HepG2 (cell line): ENCODE data around the gene TPD52L2. TPM values are rescaled to one million over a fixed set of nuclear protein-coding genes. Genes with fewer than 3 reads are reported as not detected.

Source experiments
- ARNTL ChIP-seq: sonication (generic); formaldehyde crosslinking; IDR thresholded peaks from 2 replicates; pipeline ENCODE4 v1.4.0; 2020; ENCODE audit warnings: mild to moderate bottlenecking, missing genetic modification reagents
- E2F2 ChIP-seq: sonication (generic); formaldehyde crosslinking; IDR thresholded peaks from 2 replicates; pipeline ENCODE4 v1.4.0; 2020; ENCODE audit warnings: missing genetic modification reagents, borderline replicate concordance
- FOXO4 ChIP-seq: sonication (generic); formaldehyde crosslinking; conservative IDR thresholded peaks from 2 replicates; pipeline ENCODE4 v1.8.1; 2023; ENCODE audit warnings: missing genetic modification reagents
- HDAC6 ChIP-seq: fragments of 200-600 bp; sonication (generic); IDR thresholded peaks from 2 replicates; pipeline ENCODE4 v1.7.0; 2017; ENCODE audit warnings: mild to moderate bottlenecking, antibody characterized with exemption, low read length, low read depth
- KLF11 ChIP-seq: IDR thresholded peaks from 2 replicates; pipeline ENCODE4 v1.6.1; 2016; ENCODE audit warnings: missing compliant biosample characterization
- MAFF ChIP-seq: IDR thresholded peaks from 2 replicates; pipeline ENCODE4 v1.6.1; 2011; ENCODE audit warnings: low read depth, low read length, improper control_type of control experiment
- MNT ChIP-seq: fragments of 450-650 bp; IDR thresholded peaks from 2 replicates; pipeline ENCODE4 v1.6.1; 2016
- PREB ChIP-seq: sonication (generic); formaldehyde crosslinking; IDR thresholded peaks from 2 replicates; pipeline ENCODE4 v1.4.0; 2020; ENCODE audit warnings: missing genetic modification reagents
- RNF2 ChIP-seq: fragments of 450-650 bp; conservative IDR thresholded peaks from 2 replicates; pipeline ENCODE4 v1.6.1; 2016; ENCODE audit warnings: low read depth
- SNAPC4 ChIP-seq: sonication (generic); formaldehyde crosslinking; IDR thresholded peaks from 2 replicates; pipeline ENCODE4 v1.4.0; 2020; ENCODE audit warnings: mild to moderate bottlenecking, missing genetic modification reagents
- TAF15 ChIP-seq: fragments of 200-400 bp; formaldehyde crosslinking; IDR thresholded peaks from one replicate; pipeline ENCODE4 v1.6.1; 2018; ENCODE audit warnings: mild to moderate bottlenecking, low read depth, low read length; ENCODE audit not compliant: poor library complexity, severe bottlenecking
- TOE1 ChIP-seq: sonication (generic); formaldehyde crosslinking; IDR thresholded peaks from 2 replicates; pipeline ENCODE4 v1.4.0; 2020; ENCODE audit warnings: mild to moderate bottlenecking, missing genetic modification reagents
- ZBTB46 ChIP-seq: sonication (generic); formaldehyde crosslinking; IDR thresholded peaks from 2 replicates; pipeline ENCODE4 v1.4.0; 2020; ENCODE audit warnings: mild to moderate bottlenecking, missing genetic modification reagents, borderline replicate concordance
- ZFP36L2 ChIP-seq: sonication (generic); formaldehyde crosslinking; IDR thresholded peaks from 2 replicates; pipeline ENCODE4 v1.4.0; 2020; ENCODE audit warnings: missing genetic modification reagents
- ZNF232 ChIP-seq: sonication (generic); formaldehyde crosslinking; IDR thresholded peaks from 2 replicates; pipeline ENCODE4 v1.4.0; 2020; ENCODE audit warnings: missing genetic modification reagents, borderline replicate concordance
- ZNF30 ChIP-seq: sonication (generic); formaldehyde crosslinking; IDR thresholded peaks from 2 replicates; pipeline ENCODE4 v1.5.0; 2020; ENCODE audit warnings: mild to moderate bottlenecking, missing genetic modification reagents
- ZNF329 ChIP-seq: sonication (generic); formaldehyde crosslinking; IDR thresholded peaks from 2 replicates; pipeline ENCODE4 v1.9.0; 2021; ENCODE audit warnings: low read depth, mild to moderate bottlenecking, missing genetic modification reagents
- polyA plus RNA-seq, 8 experiments: library from polyadenylated mRNA; depleted of rRNA in 3 of 8; stranded (reverse) in 7 of 8; unstranded in 1 of 8; fragments of >200 nt; fragmentation: Illumina TruSeq in 4 of 8; extraction: Trizol in 4 of 8; gene quantifications; 2 replicates each; pipeline versions ENCODE4 v1.2.1 to v1.2.3, GENCODE V29; 2011 to 2016; ENCODE audit warnings: low read depth in 4 of 8, missing spikeins in 1 of 8, mixed read lengths in 1 of 8; ENCODE audit not compliant: insufficient read depth in 1 of 8
- total RNA-seq, 5 experiments: library from RNA; depleted of rRNA; stranded (reverse); fragments of >200 nt; fragmentation: Illumina TruSeq; extraction: Trizol; gene quantifications; 2 replicates each; pipeline ENCODE4 v1.2.3, GENCODE V29; 2016; ENCODE audit warnings: low read depth in 1 of 5

The TPD52L2 gene
- total and polyA plus RNA-seq, 2 of the 13 experiments (the other 11 are each of a cell fraction or from before 2014, with no cell fraction given), result 156 to 184 TPM

GRCh38 chr20:63864978-63865640 lies at the start of gene TPD52L2 (continued):
- peak; percentile 76 for TF ChIP-seq SNAPC4 (CRISPR knock-in tag)
- no peak for TF ChIP-seq ZNF30 (CRISPR knock-in tag)
- TF ChIP-seq ZFP36L2 (CRISPR knock-in tag), result peak; percentile 52; the same call in 1 of the 2 replicates
- TF ChIP-seq HDAC6, result no peak
- peak; percentile 16; the same call in 1 of the 2 replicates for TF ChIP-seq MAFF
- TF ChIP-seq MNT, result peak; percentile 98
- TF ChIP-seq ARNTL, result peak; percentile 96
- peak; percentile 98 for TF ChIP-seq KLF11
- peak; percentile 91; the same call in 1 of the 2 replicates for TF ChIP-seq PREB (CRISPR knock-in tag)
- TF ChIP-seq FOXO4 (CRISPR knock-in tag), result no peak
- TF ChIP-seq RNF2, result peak; percentile 97
- TF ChIP-seq TAF15, result no peak
- no peak for TF ChIP-seq E2F2 (CRISPR knock-in tag)
- peak; percentile 47; the same call in 1 of the 2 replicates for TF ChIP-seq ZNF232 (CRISPR knock-in tag)
- no peak for TF ChIP-seq ZBTB46 (CRISPR knock-in tag)
- TF ChIP-seq ZNF329 (CRISPR knock-in tag), result peak; percentile 93
- TF ChIP-seq TOE1, result no peak
